HUDEP-2 (cell line): ENCODE results near the gene MICU1.
A peak's percentile ranks its signal among the peaks of the same experiment; 100 is the strongest.
"Not testable (repeated sequence)": the region's sequence is repeated elsewhere in the genome, so short reads cannot be mapped to it uniquely, and the experiment has no call there.

Experiments used
- DNase-seq, 76 experiments: peaks; one replicate each; lab custom pipeline; 2025; ENCODE audit not compliant: unreplicated experiment in 76 of 76; lab: John Stamatoyannopoulos, UW

The MICU1 gene

GRCh38 chr10:72509206-72509799 is 116.6 kb downstream of the MICU1 start:
- no peak for DNase-seq

GRCh38 chr10:72508033-72508432 is 117.8 kb downstream of the MICU1 start:
- no peak for DNase-seq

- no peak for DNase-seq
Measured at GRCh38 chr10:72506474-72506873, 119.4 kb downstream of the MICU1 start.

GRCh38 chr10:72505435-72505834 is 120.4 kb downstream of the MICU1 start:
- DNase-seq = no peak

GRCh38 chr10:72503694-72504438 is 122.0 kb downstream of the MICU1 start:
- no peak for DNase-seq

- no peak for DNase-seq
Measured at GRCh38 chr10:72503241-72503640, 122.6 kb downstream of the MICU1 start.

GRCh38 chr10:72502581-72502980 is 123.3 kb downstream of the MICU1 start:
- no peak for DNase-seq

GRCh38 chr10:72499701-72500100 is 126.2 kb downstream of the MICU1 start:
- DNase-seq = no peak

- DNase-seq = no peak
Measured at GRCh38 chr10:72490951-72491350, 134.9 kb downstream of the MICU1 start.

- no peak for DNase-seq
Measured at GRCh38 chr10:72487521-72487920, 138.4 kb downstream of the MICU1 start.

GRCh38 chr10:72487116-72487515 is 138.8 kb downstream of the MICU1 start:
- no peak for DNase-seq

- no peak for DNase-seq
Measured at GRCh38 chr10:72485701-72486100, 140.2 kb downstream of the MICU1 start.

GRCh38 chr10:72484521-72484920 is 141.4 kb downstream of the MICU1 start:
- no peak for DNase-seq

- DNase-seq = no peak
Measured at GRCh38 chr10:72483471-72483870, 142.4 kb downstream of the MICU1 start.

- peak in 1 of 76 experiments; percentile 2 for DNase-seq
Measured at GRCh38 chr10:72480861-72481260, 145.0 kb downstream of the MICU1 start.

- no peak for DNase-seq
Measured at GRCh38 chr10:72477463-72477862, 148.4 kb downstream of the MICU1 start.

- DNase-seq = no peak
Measured at GRCh38 chr10:72472306-72472705, 153.6 kb downstream of the MICU1 start.

- DNase-seq = no peak
Measured at GRCh38 chr10:72470666-72471065, 155.2 kb downstream of the MICU1 start.

- not testable (repeated sequence) for DNase-seq
Measured at GRCh38 chr10:72467064-72467463, 158.8 kb downstream of the MICU1 start.

- DNase-seq = no peak
Measured at GRCh38 chr10:72466018-72466417, 159.9 kb downstream of the MICU1 start.

GRCh38 chr10:72464438-72464837 is 161.4 kb downstream of the MICU1 start:
- no peak for DNase-seq

GRCh38 chr10:72462261-72462660 is 163.6 kb downstream of the MICU1 start:
- DNase-seq = no peak
